ENCODE measurements around the gene MUC6.

DNA sequence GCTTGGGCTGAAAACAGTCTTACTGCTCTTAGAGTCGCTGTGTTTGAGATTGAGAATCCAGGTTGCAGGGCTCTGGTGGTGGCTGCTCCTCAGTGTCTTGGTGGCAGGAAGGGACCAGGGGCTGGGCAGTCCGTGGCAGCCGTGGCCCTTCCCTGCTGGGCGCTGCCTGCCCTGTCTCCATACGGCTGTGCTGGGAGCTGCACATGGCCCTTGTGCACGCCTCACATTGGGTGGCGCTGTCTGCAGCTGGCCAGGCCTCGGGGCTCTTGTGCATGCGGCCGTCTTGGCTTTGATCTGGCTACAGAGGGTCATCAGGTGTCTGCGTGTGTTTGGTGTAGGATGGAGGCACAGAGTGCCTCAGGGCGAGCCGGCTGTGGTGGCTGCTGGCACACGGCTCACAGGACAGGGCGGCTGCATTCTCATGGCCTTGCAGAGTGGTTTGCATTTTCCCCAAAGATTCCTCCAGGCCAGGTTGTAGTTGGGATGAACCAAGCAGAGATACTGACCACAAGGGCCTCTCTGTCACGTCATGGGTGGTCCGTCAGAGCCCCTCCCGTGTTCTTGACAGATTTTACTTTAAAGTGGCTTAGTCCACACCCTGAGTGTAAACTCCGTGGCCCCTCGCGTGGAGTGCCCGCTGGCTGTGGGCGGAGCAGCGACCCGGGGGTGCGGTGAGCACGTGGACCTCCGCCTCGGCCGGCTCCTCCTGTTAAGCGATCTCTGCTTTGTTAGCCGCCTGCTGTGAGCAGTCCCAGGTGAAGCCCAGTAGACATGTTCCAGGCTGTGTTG lies 34.7 kb downstream of the MUC6 start:
- no peak for TF ChIP-seq EZH2 (IDR thresholded peaks at IDR 0.05; ENCODE audit: low read depth, low read length, severe bottlenecking)
- TF ChIP-seq, protein P1, sequence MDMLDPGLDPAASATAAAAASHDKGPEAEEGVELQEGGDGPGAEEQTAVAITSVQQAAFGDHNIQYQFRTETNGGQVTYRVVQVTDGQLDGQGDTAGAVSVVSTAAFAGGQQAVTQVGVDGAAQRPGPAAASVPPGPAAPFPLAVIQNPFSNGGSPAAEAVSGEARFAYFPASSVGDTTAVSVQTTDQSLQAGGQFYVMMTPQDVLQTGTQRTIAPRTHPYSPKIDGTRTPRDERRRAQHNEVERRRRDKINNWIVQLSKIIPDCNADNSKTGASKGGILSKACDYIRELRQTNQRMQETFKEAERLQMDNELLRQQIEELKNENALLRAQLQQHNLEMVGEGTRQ (IDR thresholded peaks at IDR 0.05; ENCODE audit: low read length) = no peak

Data from H1 (cell line).